Skeletal muscle tissue (tissue), 4 donors: ENCODE data around the gene ZNF518A. TPM values are rescaled to one million over a fixed set of nuclear protein-coding genes. Genes with fewer than 3 reads are reported as not detected.

Experiments used
- H3K27ac ChIP-seq: one replicate; pipeline ENCODE4 v1.7.0; 2013; ENCODE audit warnings: mild to moderate bottlenecking, low read depth, low read length, inconsistent platforms
- H3K27me3 ChIP-seq, 3 donors: one replicate each; pipeline ENCODE4 v1.7.0; 2013; ENCODE audit warnings: low read length in 3 of 3; ENCODE audit not compliant: control insufficient read depth in 3 of 3, insufficient read depth in 3 of 3
- H3K36me3 ChIP-seq, 3 donors: one replicate each; pipeline ENCODE4 v1.7.0; 2013; ENCODE audit warnings: low read length in 3 of 3; ENCODE audit not compliant: control insufficient read depth in 3 of 3, insufficient read depth in 3 of 3
- H3K4me1 ChIP-seq, 3 donors: one replicate each; pipeline ENCODE4 v1.7.0; 2013; ENCODE audit warnings: low read length in 3 of 3, mild to moderate bottlenecking in 3 of 3; ENCODE audit not compliant: control insufficient read depth in 3 of 3, insufficient read depth in 3 of 3
- H3K4me3 ChIP-seq, 3 donors: one replicate each; pipeline ENCODE4 v1.7.0; 2013; ENCODE audit warnings: low read length in 3 of 3
- H3K9ac ChIP-seq, 3 donors: one replicate each; pipeline ENCODE4 v1.7.0; 2013; ENCODE audit warnings: low read length in 3 of 3, mild to moderate bottlenecking in 3 of 3, moderate library complexity in 2 of 3, low read depth in 1 of 3
- H3K9me3 ChIP-seq, 3 donors: one replicate each; pipeline ENCODE4 v1.7.0; 2013; ENCODE audit warnings: low read length in 3 of 3; ENCODE audit not compliant: control insufficient read depth in 3 of 3
- total RNA-seq: library from RNA; depleted of rRNA; stranded (reverse); fragments of >200 nt; gene quantifications from one replicate; pipeline ENCODE4 v1.2.3, GENCODE V29; 2014
- donor health status: Osteomylitis.

ZNF518A gene
- 24.0 TPM for total RNA-seq

DNA sequence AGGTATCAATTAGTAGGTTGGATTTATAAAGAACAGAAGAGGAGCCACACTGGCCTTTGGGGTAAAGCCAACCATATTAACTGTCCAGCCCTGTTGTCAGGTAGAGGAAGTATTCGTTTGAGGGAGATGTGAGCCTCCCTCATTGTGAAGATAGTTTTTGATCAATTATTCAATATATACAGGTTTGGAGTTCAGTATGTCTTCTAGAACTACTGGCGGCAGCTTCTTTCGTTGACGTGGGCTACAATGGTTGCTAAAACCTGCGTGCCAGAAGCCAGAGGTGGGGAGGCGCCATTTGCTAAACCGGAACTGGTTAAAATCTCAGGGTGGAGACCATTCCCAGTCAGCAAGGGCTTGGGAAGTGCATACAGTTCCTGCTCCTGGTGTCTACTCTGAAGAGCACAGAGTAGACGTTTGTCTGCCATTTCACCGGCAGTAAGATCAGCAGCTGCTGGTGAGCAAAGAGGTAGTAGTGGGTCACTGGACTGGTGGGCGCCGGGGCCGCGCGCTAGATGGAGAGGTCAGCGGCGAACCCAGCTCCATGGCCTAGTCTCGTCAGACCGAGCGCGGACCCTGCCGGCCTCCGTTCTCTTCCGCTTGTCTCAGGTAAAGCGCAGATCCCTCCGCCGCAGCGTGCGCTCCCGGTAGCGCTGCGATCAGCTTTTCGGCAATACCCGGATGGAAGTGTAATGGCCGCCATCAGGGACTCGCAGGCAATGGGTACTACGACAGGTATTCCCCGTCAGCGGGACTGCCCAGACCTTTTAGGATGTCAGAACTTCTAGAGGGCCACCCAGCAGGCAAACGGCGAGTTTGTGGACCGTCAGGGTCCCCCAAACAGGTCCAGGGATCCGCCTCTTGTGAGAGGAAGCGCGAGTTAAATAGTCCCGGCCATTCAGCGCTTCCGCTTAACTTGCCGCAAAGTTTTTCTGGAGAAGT, at the start of gene ZNF518A:
Gene ZNF518A, plus strand, starts transcription at position 911 of the 939 bp plus-strand sequence. CDS start 26,026 bp downstream, outside the sequence.
- Histone ChIP-seq H3K27me3 (peaks cover 2 to 22% (median 14%) of the 10 kb centered on the region in 3 donors), H3K36me3 (peaks cover 2 to 11% (median 8%) of the 10 kb centered on the region in 3 donors), H3K9me3 (peaks cover 0 to 5% (median 0%) of the 10 kb centered on the region in 3 donors), H3K4me3 (peak within 1 kb of the TSS; percentile 92 to 97 (median 94)), H3K9ac (peak within 1 kb of the TSS; percentile 74 to 92 (median 86)), H3K4me1 (peaks cover 4 to 8% (median 6%) of the 10 kb centered on the region in 3 donors), H3K27ac (peak within 1 kb of the TSS; percentile 93)

- H3K9ac ChIP-seq = no peak overlapping the region
- no peaks in the 10 kb centered on the region for H3K9me3 ChIP-seq
- peaks cover 0 to 6% (median 2%) of the 10 kb centered on the region in 3 donors for H3K36me3 ChIP-seq
- H3K4me3 ChIP-seq = no peak overlapping the region
- no peaks in the 10 kb centered on the region for H3K27me3 ChIP-seq
- no peak overlapping the region for H3K27ac ChIP-seq
- H3K4me1 ChIP-seq = no peaks in the 10 kb centered on the region
Observed at GRCh38 chr10:96082153-96082552, 47.9 kb upstream of the ZNF518A start.

DNA sequence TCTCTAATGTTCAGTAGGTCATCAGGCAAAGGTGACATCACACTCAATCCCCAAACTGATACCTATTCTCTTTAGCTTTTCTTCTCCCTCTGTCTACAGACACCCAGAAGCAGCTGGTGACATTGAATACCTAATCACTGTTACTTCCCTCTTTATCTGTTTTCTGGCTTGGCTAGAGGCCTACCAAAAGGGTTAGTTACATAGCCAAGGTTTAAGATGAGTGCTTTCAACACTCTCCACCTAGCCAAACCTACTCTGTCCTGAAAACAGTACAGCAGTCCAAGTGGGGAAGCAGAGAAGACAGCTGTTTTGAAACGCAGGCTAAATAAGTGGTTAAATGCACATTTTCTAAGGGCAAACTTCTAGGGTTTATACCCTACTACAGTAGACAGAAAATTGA, 47.3 kb upstream of the ZNF518A start:
- H3K27ac ChIP-seq = no peak overlapping the region
- H3K4me3 ChIP-seq = no peak overlapping the region
- H3K27me3 ChIP-seq = no peaks in the 10 kb centered on the region
- H3K9ac ChIP-seq = no peak overlapping the region
- H3K36me3 ChIP-seq = peaks cover 0 to 6% (median 2%) of the 10 kb centered on the region in 3 donors
- H3K9me3 ChIP-seq = no peaks in the 10 kb centered on the region
- no peaks in the 10 kb centered on the region for H3K4me1 ChIP-seq

- Histone ChIP-seq H3K27me3 (peaks cover 17 to 28% (median 21%) of the 10 kb centered on the region in 3 donors), H3K36me3 (no peaks in the 10 kb centered on the region), H3K4me1 (peaks cover 3 to 11% (median 5%) of the 10 kb centered on the region in 3 donors), H3K4me3 (peak overlapping the region; percentile 92 to 98 (median 94)), H3K9ac (no peak overlapping the region), H3K9me3 (peaks cover 0 to 6% (median 6%) of the 10 kb centered on the region in 3 donors), H3K27ac (no peak overlapping the region)
Observed at GRCh38 chr10:96089116-96089515, 41.0 kb upstream of the ZNF518A start.

- Histone ChIP-seq H3K27ac (peak overlapping the region; percentile 90), H3K9ac (peak overlapping the region; percentile 85 to 88 (median 85)), H3K36me3 (no peaks in the 10 kb centered on the region), H3K9me3 (peaks cover 0 to 6% (median 6%) of the 10 kb centered on the region in 3 donors), H3K4me1 (peaks cover 3 to 11% (median 5%) of the 10 kb centered on the region in 3 donors), H3K27me3 (peaks cover 17 to 28% (median 21%) of the 10 kb centered on the region in 3 donors), H3K4me3 (peak overlapping the region; percentile 92 to 98 (median 94))
Observed at GRCh38 chr10:96089670-96090462, 40.2 kb upstream of the ZNF518A start.

DNA sequence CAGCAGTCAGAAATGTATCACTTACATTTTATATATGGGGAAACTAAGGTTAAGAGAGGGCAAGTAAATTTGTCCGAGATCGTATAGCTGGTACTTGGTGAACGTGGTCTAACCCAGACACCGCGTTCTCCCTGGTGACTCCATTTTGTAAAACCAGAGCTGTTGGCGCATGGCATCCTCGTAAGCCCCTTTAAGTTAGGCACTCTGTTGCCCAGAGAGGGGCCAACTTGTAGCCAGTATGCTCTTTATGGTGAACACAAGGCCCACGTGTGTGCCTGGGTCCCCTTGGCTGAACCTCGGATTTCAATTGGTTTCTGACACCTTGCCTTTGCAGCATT, 39.7 kb upstream of the ZNF518A start:
- H3K27ac ChIP-seq = peak overlapping the region; percentile 90

DNA sequence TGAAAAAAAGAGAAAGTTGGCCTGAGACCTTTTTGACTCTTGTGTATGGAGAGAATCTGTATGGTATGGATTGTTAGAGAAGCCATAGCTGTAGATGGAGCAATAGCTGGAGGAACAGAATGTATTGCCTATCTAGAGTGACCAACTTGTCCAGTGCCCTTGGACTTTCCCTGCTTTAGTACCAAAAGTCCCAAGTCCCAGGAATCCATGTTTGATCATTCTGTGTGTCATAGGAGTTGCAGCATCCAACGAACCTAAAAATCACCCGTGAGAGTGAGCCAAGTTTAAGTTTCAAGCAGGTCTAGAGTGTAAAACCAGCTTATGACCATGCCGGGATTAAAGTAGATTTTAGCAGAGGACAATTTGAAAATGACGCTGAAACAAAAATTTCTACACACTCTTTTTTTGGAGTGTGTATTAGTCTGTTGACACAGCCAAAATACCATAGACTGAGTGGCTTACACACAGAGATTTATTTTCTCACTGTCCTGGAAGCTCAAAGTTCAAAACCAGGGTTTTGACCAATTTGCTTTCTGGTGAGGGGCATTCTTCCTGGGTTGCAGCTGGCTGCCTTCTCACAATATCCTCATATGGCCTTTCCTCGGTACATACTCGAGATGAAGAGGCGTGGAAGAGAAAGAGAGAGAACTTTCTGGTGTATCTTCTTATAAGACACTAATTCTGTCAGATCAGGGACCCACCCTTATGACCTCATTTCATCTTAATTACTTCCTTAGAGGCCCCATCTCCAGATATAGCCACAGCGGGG, 36.9 kb upstream of the ZNF518A start:
- no peak overlapping the region for H3K4me3 ChIP-seq
- no peak overlapping the region for H3K9ac ChIP-seq
- H3K27me3 ChIP-seq = peaks cover 28 to 43% (median 34%) of the 10 kb centered on the region in 3 donors
- H3K4me1 ChIP-seq = peaks cover 3 to 11% (median 5%) of the 10 kb centered on the region in 3 donors
- peaks cover 0 to 6% (median 6%) of the 10 kb centered on the region in 3 donors for H3K9me3 ChIP-seq
- H3K36me3 ChIP-seq = no peaks in the 10 kb centered on the region
- H3K27ac ChIP-seq = no peak overlapping the region

More for the DNA sequence above, 39.7 kb upstream of the ZNF518A start:
- Histone ChIP-seq H3K4me3 (peak overlapping the region; percentile 92 to 98 (median 94)), H3K27me3 (peaks cover 21 to 28% (median 21%) of the 10 kb centered on the region in 3 donors), H3K4me1 (peaks cover 3 to 11% (median 5%) of the 10 kb centered on the region in 3 donors), H3K9ac (peak overlapping the region; percentile 45 to 88 (median 85)), H3K36me3 (no peaks in the 10 kb centered on the region), H3K9me3 (peaks cover 0 to 6% (median 6%) of the 10 kb centered on the region in 3 donors)

DNA sequence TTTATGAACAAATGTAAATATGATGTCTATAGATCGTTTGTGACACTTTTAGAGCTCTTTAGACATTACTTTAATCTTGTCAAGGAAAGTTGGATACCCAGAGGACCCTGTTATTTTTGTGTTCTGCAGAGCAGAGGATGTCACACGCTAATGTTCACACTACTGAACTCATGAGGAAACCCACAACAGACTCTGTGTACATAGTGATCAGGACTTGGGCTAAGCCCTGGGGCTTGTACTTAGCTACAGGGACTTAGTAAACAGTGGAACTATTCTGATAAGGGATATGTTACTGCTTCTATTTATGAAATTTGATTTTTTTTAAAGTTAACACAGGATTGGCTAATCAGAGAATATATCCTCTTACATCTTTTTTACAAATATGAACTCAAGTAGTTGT, 36.1 kb upstream of the ZNF518A start:
- no peak overlapping the region for H3K27ac ChIP-seq
- peaks cover 0 to 6% (median 6%) of the 10 kb centered on the region in 3 donors for H3K9me3 ChIP-seq
- no peak overlapping the region for H3K9ac ChIP-seq
- no peaks in the 10 kb centered on the region for H3K36me3 ChIP-seq
- peaks cover 3 to 11% (median 5%) of the 10 kb centered on the region in 3 donors for H3K4me1 ChIP-seq
- H3K27me3 ChIP-seq = peaks cover 28 to 43% (median 34%) of the 10 kb centered on the region in 3 donors
- H3K4me3 ChIP-seq = no peak overlapping the region

DNA sequence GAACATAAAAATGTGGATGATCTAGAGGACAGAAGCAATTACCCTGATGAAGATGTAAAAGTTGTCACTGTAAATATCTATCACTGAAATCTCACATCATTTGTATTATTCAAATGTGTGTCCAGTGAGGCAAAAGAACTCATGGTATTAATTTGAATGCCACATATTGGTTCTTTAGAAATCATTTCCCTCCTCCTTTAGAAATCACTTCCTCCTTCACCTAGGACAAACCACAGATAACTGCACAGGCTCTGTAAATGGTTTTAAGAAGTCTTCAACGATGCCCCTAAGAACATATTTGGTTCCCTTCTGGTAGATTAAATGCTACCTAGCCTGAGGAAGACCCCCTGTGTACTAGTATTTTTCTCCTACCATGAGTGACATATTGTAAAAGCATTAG, 33.1 kb upstream of the ZNF518A start:
- Histone ChIP-seq H3K4me3 (no peak overlapping the region), H3K9me3 (peaks cover 0 to 2% (median 0%) of the 10 kb centered on the region in 3 donors), H3K27ac (no peak overlapping the region), H3K36me3 (no peaks in the 10 kb centered on the region), H3K27me3 (peaks cover 37 to 51% (median 39%) of the 10 kb centered on the region in 3 donors), H3K9ac (no peak overlapping the region), H3K4me1 (no peaks in the 10 kb centered on the region)
